IPS-20b (cell line): ENCODE data around the gene CT45A10.
"Not testable (repeated sequence)": the region's sequence is repeated elsewhere in the genome, so short reads cannot be mapped to it uniquely, and the experiment has no call there.

ENCODE experiments used
- H3K27ac ChIP-seq: one replicate; pipeline ENCODE4 v1.5.1; 2013; ENCODE audit warnings: low read length
- H3K27me3 ChIP-seq: 2 replicates; pipeline ENCODE4 v1.6.1; 2013; ENCODE audit warnings: mild to moderate bottlenecking, low read length, inconsistent platforms; ENCODE audit not compliant: insufficient read depth
- H3K36me3 ChIP-seq: 2 replicates; pipeline ENCODE4 v1.6.1; 2013; ENCODE audit warnings: low read depth, mild to moderate bottlenecking, inconsistent platforms, low read length, moderate library complexity; ENCODE audit not compliant: insufficient read depth
- H3K4me1 ChIP-seq: 2 replicates; pipeline ENCODE4 v1.6.1; 2013; ENCODE audit warnings: mild to moderate bottlenecking, control low read depth, inconsistent platforms, low read length, moderate library complexity; ENCODE audit not compliant: insufficient read depth
- H3K4me3 ChIP-seq: 2 replicates; pipeline ENCODE4 v1.5.1; 2013; ENCODE audit warnings: mild to moderate bottlenecking, low read length, inconsistent platforms
- H3K9ac ChIP-seq: 2 replicates; pipeline ENCODE4 v1.6.1; 2013; ENCODE audit warnings: low read depth, mild to moderate bottlenecking, inconsistent platforms, low read length, moderate library complexity
- H3K9me3 ChIP-seq: 2 replicates; pipeline ENCODE4 v1.6.1; 2013; ENCODE audit warnings: mild to moderate bottlenecking, low read depth, low read length, inconsistent platforms; ENCODE audit not compliant: insufficient read depth

The CT45A10 gene

DNA sequence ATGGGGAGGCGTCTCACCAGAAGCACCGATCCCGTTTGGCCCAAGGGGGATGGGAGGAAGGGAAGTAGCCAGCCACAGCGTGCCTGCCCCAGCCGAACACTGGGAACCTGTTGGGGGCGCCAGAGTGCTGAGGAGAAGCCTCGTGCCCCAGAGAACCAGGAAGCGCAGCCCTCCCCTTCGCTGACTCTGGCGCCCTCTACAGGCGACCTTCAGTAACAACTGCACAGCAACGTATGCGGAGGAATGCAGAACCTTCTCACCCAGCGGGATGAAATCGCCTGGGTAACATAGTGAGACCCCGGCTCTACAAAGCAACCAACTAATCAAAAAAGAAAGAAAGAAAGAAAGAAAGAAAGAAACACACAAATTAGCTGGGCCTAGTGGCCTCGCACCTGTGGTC lies 21.5 kb downstream of the CT45A10 start, which contains the start of gene CT45A9:
Gene CT45A9, minus strand, starts transcription at position 101 of the 400 bp plus-strand sequence. CDS start 3,751 bp downstream, outside the sequence.
- H3K27me3 ChIP-seq, H3K4me1 ChIP-seq, H3K9ac ChIP-seq, H3K36me3 ChIP-seq, H3K4me3 ChIP-seq, H3K27ac ChIP-seq, H3K9me3 ChIP-seq: not testable (repeated sequence)

DNA sequence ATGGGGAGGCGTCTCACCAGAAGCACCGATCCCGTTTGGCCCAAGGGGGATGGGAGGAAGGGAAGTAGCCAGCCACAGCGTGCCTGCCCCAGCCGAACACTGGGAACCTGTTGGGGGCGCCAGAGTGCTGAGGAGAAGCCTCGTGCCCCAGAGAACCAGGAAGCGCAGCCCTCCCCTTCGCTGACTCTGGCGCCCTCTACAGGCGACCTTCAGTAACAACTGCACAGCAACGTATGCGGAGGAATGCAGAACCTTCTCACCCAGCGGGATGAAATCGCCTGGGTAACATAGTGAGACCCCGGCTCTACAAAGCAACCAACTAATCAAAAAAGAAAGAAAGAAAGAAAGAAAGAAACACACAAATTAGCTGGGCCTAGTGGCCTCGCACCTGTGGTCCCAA lies 38.8 kb downstream of the CT45A10 start, which contains the start of gene CT45A8:
Gene CT45A8, minus strand, starts transcription at position 101 of the 400 bp plus-strand sequence. CDS start 3,755 bp downstream, outside the sequence.
- H3K9me3 ChIP-seq, H3K36me3 ChIP-seq, H3K4me1 ChIP-seq, H3K9ac ChIP-seq, H3K4me3 ChIP-seq, H3K27ac ChIP-seq, H3K27me3 ChIP-seq: not testable (repeated sequence)

DNA sequence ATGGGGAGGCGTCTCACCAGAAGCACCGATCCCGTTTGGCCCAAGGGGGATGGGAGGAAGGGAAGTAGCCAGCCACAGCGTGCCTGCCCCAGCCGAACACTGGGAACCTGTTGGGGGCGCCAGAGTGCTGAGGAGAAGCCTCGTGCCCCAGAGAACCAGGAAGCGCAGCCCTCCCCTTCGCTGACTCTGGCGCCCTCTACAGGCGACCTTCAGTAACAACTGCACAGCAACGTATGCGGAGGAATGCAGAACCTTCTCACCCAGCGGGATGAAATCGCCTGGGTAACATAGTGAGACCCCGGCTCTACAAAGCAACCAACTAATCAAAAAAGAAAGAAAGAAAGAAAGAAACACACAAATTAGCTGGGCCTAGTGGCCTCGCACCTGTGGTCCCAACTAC lies 56.1 kb downstream of the CT45A10 start, which contains the start of gene CT45A7:
Gene CT45A7, minus strand, starts transcription at position 101 of the 400 bp plus-strand sequence. CDS start 3,747 bp downstream, outside the sequence.
- H3K4me1 ChIP-seq, H3K9ac ChIP-seq, H3K27ac ChIP-seq, H3K36me3 ChIP-seq, H3K27me3 ChIP-seq, H3K9me3 ChIP-seq, H3K4me3 ChIP-seq: not testable (repeated sequence)
